Neuronal stem cell (in vitro differentiated cells): Measurements from ENCODE around the gene PIP5K1C.

Source experiments
- DNase-seq: peaks from one replicate; pipeline ENCODE4 v3.0.0-alpha.2; 2013; ENCODE audit warnings: low spot score
- H2AFZ ChIP-seq: one replicate; pipeline ENCODE4 v1.6.1; 2013; ENCODE audit warnings: mild to moderate bottlenecking, low read length, inconsistent platforms
- H2AK5ac ChIP-seq: 2 replicates; pipeline ENCODE4 v1.6.1; 2013; ENCODE audit warnings: low read depth, mild to moderate bottlenecking, inconsistent platforms, low read length, moderate library complexity, mixed read lengths
- H2BK120ac ChIP-seq: 2 replicates; pipeline ENCODE4 v1.6.1; 2013; ENCODE audit warnings: low read depth, mild to moderate bottlenecking, inconsistent platforms, low read length, moderate library complexity, mixed read lengths
- H2BK12ac ChIP-seq: one replicate; pipeline ENCODE4 v1.6.1; 2013; ENCODE audit warnings: low read length, inconsistent platforms
- H2BK15ac ChIP-seq: 2 replicates; pipeline ENCODE4 v1.6.1; 2013; ENCODE audit warnings: mild to moderate bottlenecking, low read length, inconsistent platforms, mixed read lengths
- H2BK5ac ChIP-seq: one replicate; pipeline ENCODE4 v1.6.1; 2013; ENCODE audit warnings: inconsistent platforms, mild to moderate bottlenecking, low read length, moderate library complexity
- H3K14ac ChIP-seq: one replicate; pipeline ENCODE4 v1.6.1; 2013; ENCODE audit warnings: low read length, inconsistent platforms
- H3K18ac ChIP-seq: 2 replicates; pipeline ENCODE4 v1.6.1; 2013; ENCODE audit warnings: low read length, inconsistent platforms
- H3K23ac ChIP-seq: 2 replicates; pipeline ENCODE4 v1.6.1; 2013; ENCODE audit warnings: low read depth, mild to moderate bottlenecking, mixed read lengths, low read length, inconsistent platforms; ENCODE audit not compliant: poor library complexity
- H3K27ac ChIP-seq: replicated peaks from 3 replicates; pipeline ENCODE4 v1.5.1; 2013; ENCODE audit warnings: low read length, inconsistent platforms
- H3K27me3 ChIP-seq, 3 experiments: 2 replicates each; pipeline ENCODE4 v1.6.1; 2013; ENCODE audit warnings: low read length in 3 of 3, mild to moderate bottlenecking in 2 of 3, inconsistent platforms in 1 of 3, low read depth in 1 of 3, mixed read lengths in 1 of 3, moderate library complexity in 1 of 3; ENCODE audit not compliant: control insufficient read depth in 3 of 3, insufficient read depth in 3 of 3
- H3K36me3 ChIP-seq, 2 donors: replicated peaks in 1 of 2; 2 replicates each; pipeline ENCODE4 v1.6.1; 2013; ENCODE audit warnings: low read length in 2 of 2; ENCODE audit not compliant: control insufficient read depth in 2 of 2, insufficient read depth in 2 of 2
- H3K4ac ChIP-seq: 2 replicates; pipeline ENCODE4 v1.6.1; 2013; ENCODE audit warnings: inconsistent platforms, mild to moderate bottlenecking, low read length, moderate library complexity
- H3K4me1 ChIP-seq, 2 donors: 1 replicate in 1 of 2; 2 replicates in 1 of 2; pipeline ENCODE4 v1.6.1; 2013; ENCODE audit warnings: low read length in 2 of 2, low read depth in 1 of 2; ENCODE audit not compliant: control insufficient read depth in 2 of 2, insufficient read depth in 1 of 2
- H3K4me2 ChIP-seq: one replicate; pipeline ENCODE4 v1.6.1; 2013; ENCODE audit warnings: mild to moderate bottlenecking, low read length, inconsistent platforms; ENCODE audit not compliant: insufficient read depth, poor library complexity, severe bottlenecking
- H3K4me3 ChIP-seq, 2 donors: 2 replicates each; pipeline ENCODE4 v1.5.1; 2013; ENCODE audit warnings: low read length in 2 of 2, mild to moderate bottlenecking in 2 of 2, inconsistent platforms in 1 of 2, moderate library complexity in 1 of 2
- H3K79me1 ChIP-seq: one replicate; pipeline ENCODE4 v1.6.1; 2013; ENCODE audit warnings: low read depth, mild to moderate bottlenecking, inconsistent platforms, low read length, moderate library complexity
- H3K9ac ChIP-seq: one replicate; pipeline ENCODE4 v1.6.1; 2013; ENCODE audit warnings: mild to moderate bottlenecking, low read depth, low read length, inconsistent platforms; ENCODE audit not compliant: poor library complexity
- H3K9me3 ChIP-seq, 2 donors: replicated peaks in 1 of 2; 2 replicates each; pipeline versions ENCODE3 to v1.6.1; 2013; ENCODE audit warnings: low read length in 2 of 2, mild to moderate bottlenecking in 2 of 2, inconsistent platforms in 1 of 2, low read depth in 1 of 2, mixed read lengths in 1 of 2, moderate library complexity in 1 of 2; ENCODE audit not compliant: control insufficient read depth in 2 of 2, insufficient read depth in 1 of 2
- H4K8ac ChIP-seq: one replicate; pipeline ENCODE4 v1.6.1; 2013; ENCODE audit warnings: low read depth, mild to moderate bottlenecking, inconsistent platforms, low read length, moderate library complexity
- H4K91ac ChIP-seq: one replicate; pipeline ENCODE4 v1.6.1; 2013; ENCODE audit warnings: low read length, low read depth, mild to moderate bottlenecking, inconsistent platforms; ENCODE audit not compliant: poor library complexity
- WGBS, 2 donors: extraction: QIAGEN DNeasy Blood & Tissue Kit; methylation state at CpG; one replicate each; pipeline ENCODE4 v1.1.7; 2013; ENCODE audit warnings: missing lambda C conversion rate in 2 of 2, mixed read lengths in 1 of 2; ENCODE audit not compliant: insufficient read length in 2 of 2, insufficient replicate concordance in 1 of 2; ENCODE audit errors: extremely low coverage in 2 of 2; 5-methylcytosine and 5-hydroxymethylcytosine counted together

PIP5K1C gene

DNA sequence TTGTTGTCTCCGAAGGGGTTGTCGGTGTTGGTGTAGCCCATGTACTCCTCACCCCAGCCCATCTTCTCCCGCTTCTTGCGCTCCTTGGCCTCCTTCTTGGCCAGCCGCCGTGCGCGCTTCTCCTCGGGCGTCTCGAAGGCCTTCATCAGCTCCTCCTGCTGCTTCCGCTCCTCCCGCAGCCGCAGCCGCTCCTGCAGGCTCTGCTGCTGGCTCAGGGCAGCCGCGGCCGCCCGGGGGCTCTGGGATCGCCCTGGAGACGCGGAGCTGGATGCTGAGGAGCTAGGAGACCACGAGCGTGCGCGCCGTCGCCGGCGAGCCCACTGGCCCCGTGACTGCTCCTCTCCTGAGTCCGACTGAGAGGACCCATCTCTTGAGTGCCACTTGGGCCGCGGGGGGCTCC lies 76.6 kb downstream of the PIP5K1C start:
- Histone ChIP-seq H3K4ac (no peak overlapping the region), H2AK5ac (no peak overlapping the region), H3K36me3 (peaks cover 0 to 37% of the 10 kb centered on the region in 2 donors), H2BK120ac (no peak overlapping the region), H3K27me3 (no peaks in the 10 kb centered on the region), H3K4me1 (peaks cover 2 to 6% of the 10 kb centered on the region in 2 donors), H3K4me3 (no peak overlapping the region), H3K27ac (no peak overlapping the region), H2AFZ (no peak overlapping the region), H2BK12ac (no peak overlapping the region), H3K23ac (no peak overlapping the region), H3K9me3 (peaks cover 0 to 2% of the 10 kb centered on the region in 2 donors), H3K79me1 (peaks cover 16% of the 10 kb centered on the region), H4K8ac (no peak overlapping the region), H3K14ac (no peak overlapping the region), H2BK5ac (no peak overlapping the region), H4K91ac (no peak overlapping the region), H2BK15ac (no peak overlapping the region), H3K18ac (no peak overlapping the region), H3K4me2 (no peak overlapping the region), H3K9ac (no peak overlapping the region)
- DNase-seq: no peak
- no CpG with 5 or more reads among the region's 34 CpGs for WGBS, 2 donors

GRCh38 chr19:3622224-3622623 lies 78.0 kb downstream of the PIP5K1C start:
- H2BK5ac ChIP-seq: no peak overlapping the region
- H3K4me3 ChIP-seq: peak overlapping the region in 1 of 2 donors; percentile 37

GRCh38 chr19:3621689-3622088 lies 78.6 kb downstream of the PIP5K1C start:
- Histone ChIP-seq H3K18ac (no peak overlapping the region), H3K14ac (no peak overlapping the region), H3K36me3 (peaks cover 0 to 48% of the 10 kb centered on the region in 2 donors), H3K4me3 (no peak overlapping the region), H2BK12ac (no peak overlapping the region), H4K91ac (no peak overlapping the region), H2AFZ (no peak overlapping the region), H3K4me1 (peaks cover 2 to 6% of the 10 kb centered on the region in 2 donors), H3K9me3 (no peaks in the 10 kb centered on the region), H3K23ac (no peak overlapping the region), H3K9ac (no peak overlapping the region), H2BK15ac (no peak overlapping the region), H3K27me3 (no peaks in the 10 kb centered on the region), H2BK5ac (no peak overlapping the region), H3K4me2 (no peak overlapping the region), H3K79me1 (peaks cover 16% of the 10 kb centered on the region), H3K4ac (no peak overlapping the region), H4K8ac (no peak overlapping the region), H2AK5ac (no peak overlapping the region), H2BK120ac (no peak overlapping the region), H3K27ac (no peak overlapping the region)
- no CpG with 5 or more reads among the region's 15 CpGs for WGBS, 2 donors
- no peak for DNase-seq

More at GRCh38 chr19:3622224-3622623, 78.0 kb downstream of the PIP5K1C start:
- no peaks in the 10 kb centered on the region for H3K27me3 ChIP-seq
- no peak overlapping the region for H4K91ac ChIP-seq
- no peak overlapping the region for H3K14ac ChIP-seq
- H2BK15ac ChIP-seq: no peak overlapping the region
- no peak overlapping the region for H3K4ac ChIP-seq
- WGBS, 2 donors: no CpG with 5 or more reads among the region's 12 CpGs
- H3K9ac ChIP-seq: no peak overlapping the region
- H4K8ac ChIP-seq: no peak overlapping the region
- no peak overlapping the region for H2BK120ac ChIP-seq
- H3K4me1 ChIP-seq: peaks cover 2 to 6% of the 10 kb centered on the region in 2 donors
- no peak overlapping the region for H2AK5ac ChIP-seq
- no peak for DNase-seq
- H2AFZ ChIP-seq: no peak overlapping the region
- H2BK12ac ChIP-seq: no peak overlapping the region
- peaks cover 16% of the 10 kb centered on the region for H3K79me1 ChIP-seq
- H3K9me3 ChIP-seq: no peaks in the 10 kb centered on the region
- H3K36me3 ChIP-seq: peaks cover 0 to 44% of the 10 kb centered on the region in 2 donors
- no peak overlapping the region for H3K23ac ChIP-seq
- no peak overlapping the region for H3K4me2 ChIP-seq
- H3K18ac ChIP-seq: no peak overlapping the region
- H3K27ac ChIP-seq: no peak overlapping the region

GRCh38 chr19:3620817-3621547 lies 79.3 kb downstream of the PIP5K1C start:
- H3K36me3 ChIP-seq: peaks cover 0 to 48% of the 10 kb centered on the region in 2 donors
- H4K91ac ChIP-seq: no peak overlapping the region
- no peak for DNase-seq
- WGBS, 2 donors: no CpG with 5 or more reads among the region's 24 CpGs
- H3K27me3 ChIP-seq: no peaks in the 10 kb centered on the region
- H3K18ac ChIP-seq: no peak overlapping the region
- no peak overlapping the region for H2AK5ac ChIP-seq
- no peak overlapping the region for H3K23ac ChIP-seq
- no peak overlapping the region for H3K9ac ChIP-seq
- H3K79me1 ChIP-seq: peaks cover 14% of the 10 kb centered on the region
- no peak overlapping the region for H3K4ac ChIP-seq
- H3K4me3 ChIP-seq: no peak overlapping the region
- H2BK12ac ChIP-seq: no peak overlapping the region
- H3K27ac ChIP-seq: no peak overlapping the region
- H2BK15ac ChIP-seq: no peak overlapping the region
- H2BK5ac ChIP-seq: no peak overlapping the region
- no peak overlapping the region for H2AFZ ChIP-seq
- peaks cover 2 to 5% of the 10 kb centered on the region in 2 donors for H3K4me1 ChIP-seq
- H2BK120ac ChIP-seq: no peak overlapping the region
- no peak overlapping the region for H3K4me2 ChIP-seq
- no peak overlapping the region for H3K14ac ChIP-seq
- H3K9me3 ChIP-seq: no peaks in the 10 kb centered on the region
- H4K8ac ChIP-seq: no peak overlapping the region
